HG03457 (cell line): ENCODE data around the gene TXLNA.
"Not testable (repeated sequence)": the region's sequence is repeated elsewhere in the genome, so short reads cannot be mapped to it uniquely, and the experiment has no call there.

ENCODE experiments used
- ATAC-seq: cut with Tn5 transposase; IDR thresholded peaks from one replicate; pipeline ENCODE4 v1.9.1; 2021; ENCODE audit warnings: moderate number of reproducible peaks; ENCODE audit not compliant: unreplicated experiment

Gene TXLNA

GRCh38 chr1:32179443-32180185 lies at the start of gene TXLNA:
TXLNA (plus strand) TSS chr1:32179675; CDS start chr1:32180346, 671 bp downstream.
- ATAC-seq = peak; percentile 60

- ATAC-seq = not testable (repeated sequence)
Observed at GRCh38 chr1:32133950-32134280, 45.6 kb upstream of the TXLNA start.

GRCh38 chr1:32137111-32137510 lies 42.4 kb upstream of the TXLNA start:
- no peak for ATAC-seq

GRCh38 chr1:32138965-32139364 lies 40.5 kb upstream of the TXLNA start:
- no peak for ATAC-seq

- ATAC-seq = no peak
Observed at GRCh38 chr1:32142446-32143301, 36.8 kb upstream of the TXLNA start.

GRCh38 chr1:32143302-32143695 lies 36.2 kb upstream of the TXLNA start:
- ATAC-seq = not testable (repeated sequence)

- ATAC-seq = no peak
Observed at GRCh38 chr1:32144033-32144432, 35.4 kb upstream of the TXLNA start.

- not testable (repeated sequence) for ATAC-seq
Observed at GRCh38 chr1:32147799-32148198, 31.7 kb upstream of the TXLNA start.

GRCh38 chr1:32150847-32151246 lies 28.6 kb upstream of the TXLNA start:
- no peak for ATAC-seq

- ATAC-seq = no peak
Observed at GRCh38 chr1:32151319-32151787, 28.1 kb upstream of the TXLNA start.

GRCh38 chr1:32159189-32159588 lies 20.3 kb upstream of the TXLNA start:
- no peak for ATAC-seq

GRCh38 chr1:32163405-32163804 lies 16.1 kb upstream of the TXLNA start:
- no peak for ATAC-seq

GRCh38 chr1:32165633-32166032 lies 13.8 kb upstream of the TXLNA start:
- ATAC-seq = not testable (repeated sequence)

GRCh38 chr1:32170991-32171390 lies 8.5 kb upstream of the TXLNA start:
- ATAC-seq = no peak

GRCh38 chr1:32172621-32173245 lies 6.7 kb upstream of the TXLNA start:
- ATAC-seq = no peak

- ATAC-seq = no peak
Observed at GRCh38 chr1:32178380-32179192, 889 bp upstream of the TXLNA start.

- no peak for ATAC-seq
Observed at GRCh38 chr1:32179193-32179442, 357 bp upstream of the TXLNA start.

GRCh38 chr1:32180186-32181060 lies 948 bp downstream of the TXLNA start:
- ATAC-seq = no peak

- ATAC-seq = no peak
Observed at GRCh38 chr1:32181065-32181464, 1.6 kb downstream of the TXLNA start.

- no peak for ATAC-seq
Observed at GRCh38 chr1:32181563-32181962, 2.1 kb downstream of the TXLNA start.
